CD4-positive, alpha-beta T cell (primary cell): ENCODE measurements around the gene CASTOR1. TPM values are rescaled to one million over a fixed set of nuclear protein-coding genes. Genes with fewer than 3 reads are reported as not detected.

Experiments used
- ATAC-seq: fragments of 200-7000 bp; cut with Tn5 transposase; one replicate; pipeline ENCODE4 v1.10.0; 2022; ENCODE audit warnings: mild to moderate bottlenecking; ENCODE audit not compliant: poor library complexity
- CTCF ChIA-PET: fragments of 350-600 bp; sonication (Branson Sonifier 250); formaldehyde crosslinking; loops from one replicate; lab custom pipeline; 2021; ENCODE audit warnings: antibody characterized with exemption, inconsistent platforms; lab: Charles Lee
- POLR2A ChIA-PET: fragments of 350-600 bp; sonication (Branson Sonifier 250); formaldehyde crosslinking; loops from one replicate; lab custom pipeline; 2021; ENCODE audit warnings: antibody characterized with exemption, inconsistent platforms; lab: Charles Lee
- DNase-seq, 14 experiments: peaks; one replicate each; pipeline ENCODE4 v3.0.0-alpha.2; 2013 to 2020; ENCODE audit warnings: mixed read lengths in 2 of 14
- H3K27ac ChIP-seq, 2 donors: one replicate each; pipeline versions ENCODE4 v1.5.1 to v1.7.0; 2013; ENCODE audit warnings: low read length in 2 of 2, low read depth in 1 of 2, mild to moderate bottlenecking in 1 of 2
- H3K27me3 ChIP-seq, 2 experiments: 1 replicate in 1 of 2; 2 replicates in 1 of 2; pipeline versions ENCODE4 v1.6.1 to v1.7.0; 2013; ENCODE audit warnings: low read length in 2 of 2, control low read depth in 1 of 2, mild to moderate bottlenecking in 1 of 2, moderate library complexity in 1 of 2; ENCODE audit not compliant: insufficient read depth in 2 of 2, control insufficient read depth in 1 of 2
- H3K36me3 ChIP-seq: one replicate; pipeline ENCODE4 v1.6.1; 2013; ENCODE audit warnings: low read length, control low read depth; ENCODE audit not compliant: insufficient read depth
- H3K4me1 ChIP-seq: one replicate; pipeline ENCODE4 v1.6.1; 2013; ENCODE audit warnings: low read length, control low read depth; ENCODE audit not compliant: insufficient read depth
- H3K4me3 ChIP-seq: one replicate; pipeline ENCODE4 v1.5.1; 2013; ENCODE audit warnings: mild to moderate bottlenecking, low read length, moderate library complexity
- H3K9me3 ChIP-seq, 2 experiments: 1 replicate in 1 of 2; 2 replicates in 1 of 2; pipeline versions ENCODE4 v1.6.1 to v1.7.0; 2013; ENCODE audit warnings: low read length in 2 of 2, mild to moderate bottlenecking in 2 of 2, control low read depth in 1 of 2, moderate library complexity in 1 of 2; ENCODE audit not compliant: control insufficient read depth in 1 of 2, insufficient read depth in 1 of 2
- H3K27ac Mint-ChIP-seq: one replicate; pipeline ENCODE4 v1.8.0; 2020; ENCODE audit warnings: mixed read lengths
- H3K27me3 Mint-ChIP-seq: one replicate; pipeline ENCODE4 v1.8.0; 2021; ENCODE audit warnings: mixed read lengths
- H3K36me3 Mint-ChIP-seq: one replicate; pipeline ENCODE4 v1.8.0; 2021; ENCODE audit warnings: low read depth, mixed read lengths
- H3K4me1 Mint-ChIP-seq: one replicate; pipeline ENCODE4 v1.8.0; 2021; ENCODE audit warnings: low read depth, mixed read lengths
- H3K4me3 Mint-ChIP-seq: one replicate; pipeline ENCODE4 v1.8.0; 2020; ENCODE audit warnings: mild to moderate bottlenecking, mixed read lengths
- H3K9me3 Mint-ChIP-seq: one replicate; pipeline ENCODE4 v1.8.0; 2020; ENCODE audit warnings: mixed read lengths
- CTCF ChIP-seq: fragments of 200-600 bp; IDR thresholded peaks from one replicate; pipeline ENCODE4 v1.8.0; 2022; ENCODE audit warnings: antibody characterized with exemption, mild to moderate bottlenecking
- intact Hi-C, 2 experiments: fragments of 100-400 bp; cut with DNase I in 1 of 2; cut with micrococcal nuclease in 1 of 2; formaldehyde crosslinking; loops; one replicate each; pipeline versions ENCODE4 v1.15.1 to v1.9.0; 2023 to 2025; cut with DNase I, micrococcal nuclease
- total RNA-seq, 174 experiments: library from RNA in 2 of 174; stranded (reverse) in 2 of 174; gene quantifications; one replicate each; pipeline ENCODE4 v1.2.3 and lab custom pipeline; 2021 to 2026

CASTOR1 gene
- total RNA-seq, 2 experiments from 2014 or later = 7.9 to 8.8 TPM

GRCh38 chr22:30240541-30241417 lies 48.5 kb downstream of the CASTOR1 start:
- TF ChIP-seq CTCF = no peak
- no peaks in the 10 kb centered on the region for H3K36me3 ChIP-seq
- intact Hi-C loops = no loop called here
- H3K27ac ChIP-seq = no peak overlapping the region
- H3K4me1 Mint-ChIP-seq = peaks cover 16% of the 10 kb centered on the region
- H3K9me3 ChIP-seq = no peaks in the 10 kb centered on the region
- ChIA-PET CTCF (no interaction called here), POLR2A (no interaction called here)
- no peak overlapping the region for H3K4me3 Mint-ChIP-seq
- H3K27me3 ChIP-seq = no peaks in the 10 kb centered on the region
- no peak overlapping the region for H3K4me3 ChIP-seq
- H3K27me3 Mint-ChIP-seq = no peaks in the 10 kb centered on the region
- no peaks in the 10 kb centered on the region for H3K36me3 Mint-ChIP-seq
- peaks cover 28% of the 10 kb centered on the region for H3K4me1 ChIP-seq
- no peak overlapping the region for H3K27ac Mint-ChIP-seq
- H3K9me3 Mint-ChIP-seq = no peaks in the 10 kb centered on the region
- ATAC-seq = no peak
- no peak for DNase-seq

- peaks cover 11% of the 10 kb centered on the region for H3K4me1 Mint-ChIP-seq
- no peaks in the 10 kb centered on the region for H3K36me3 ChIP-seq
- H3K9me3 Mint-ChIP-seq = no peaks in the 10 kb centered on the region
- H3K27me3 Mint-ChIP-seq = no peaks in the 10 kb centered on the region
- TF ChIP-seq CTCF = no peak
- no peak overlapping the region for H3K27ac Mint-ChIP-seq
- intact Hi-C loops = no loop called here
- peaks cover 18% of the 10 kb centered on the region for H3K4me1 ChIP-seq
- no peaks in the 10 kb centered on the region for H3K36me3 Mint-ChIP-seq
- DNase-seq (no peak), ATAC-seq (no peak)
- no peaks in the 10 kb centered on the region for H3K9me3 ChIP-seq
- ChIA-PET POLR2A (no interaction called here), CTCF (no interaction called here)
- no peak overlapping the region for H3K4me3 ChIP-seq
- no peaks in the 10 kb centered on the region for H3K27me3 ChIP-seq
- no peak overlapping the region for H3K27ac ChIP-seq
- no peak overlapping the region for H3K4me3 Mint-ChIP-seq
Measured at GRCh38 chr22:30239488-30240405, 49.6 kb downstream of the CASTOR1 start.

- POLR2A ChIA-PET = no interaction called here
- no peak overlapping the region for H3K27ac Mint-ChIP-seq
- ATAC-seq = no peak
Measured at GRCh38 chr22:30238661-30239487, 50.4 kb downstream of the CASTOR1 start.

More at GRCh38 chr22:30238661-30239487, 50.4 kb downstream of the CASTOR1 start:
- Mint-ChIP-seq H3K4me3 (no peak overlapping the region), H3K9me3 (no peaks in the 10 kb centered on the region), H3K4me1 (peaks cover 3% of the 10 kb centered on the region), H3K27me3 (no peaks in the 10 kb centered on the region), H3K36me3 (no peaks in the 10 kb centered on the region)
- no peaks in the 10 kb centered on the region for H3K9me3 ChIP-seq
- peaks cover 9% of the 10 kb centered on the region for H3K4me1 ChIP-seq
- TF ChIP-seq CTCF = no peak
- CTCF ChIA-PET = interaction anchor here (1.5 kb wide), 1 partner anchor 8 kb away, joined by 3 read pairs; the partner anchor contains the start of gene LIF
- intact Hi-C loops = no loop called here
- H3K27ac ChIP-seq = no peak overlapping the region
- no peak overlapping the region for H3K4me3 ChIP-seq
- H3K36me3 ChIP-seq = no peaks in the 10 kb centered on the region
- DNase-seq = no peak
- no peaks in the 10 kb centered on the region for H3K27me3 ChIP-seq
